Activated naive CD8-positive, alpha-beta T cell (primary cell): ENCODE data around the gene MARCHF9.
A peak's percentile ranks its signal among the peaks of the same experiment; 100 is the strongest.

Experiments used
- H3K27ac Mint-ChIP-seq: one replicate; pipeline ENCODE4 v1.8.0; 2021; ENCODE audit warnings: mixed read lengths
- H3K27me3 Mint-ChIP-seq: one replicate; pipeline ENCODE4 v1.8.0; 2021; ENCODE audit warnings: mixed read lengths
- H3K36me3 Mint-ChIP-seq: one replicate; pipeline ENCODE4 v1.8.0; 2021; ENCODE audit warnings: mixed read lengths
- H3K4me1 Mint-ChIP-seq: one replicate; pipeline ENCODE4 v1.8.0; 2021; ENCODE audit warnings: low read depth, mixed read lengths
- H3K4me3 Mint-ChIP-seq: one replicate; pipeline ENCODE4 v1.8.0; 2021; ENCODE audit warnings: mild to moderate bottlenecking, mixed read lengths
- H3K9me3 Mint-ChIP-seq: one replicate; pipeline ENCODE4 v1.8.0; 2021; ENCODE audit warnings: low read depth, mixed read lengths

MARCHF9 gene

DNA sequence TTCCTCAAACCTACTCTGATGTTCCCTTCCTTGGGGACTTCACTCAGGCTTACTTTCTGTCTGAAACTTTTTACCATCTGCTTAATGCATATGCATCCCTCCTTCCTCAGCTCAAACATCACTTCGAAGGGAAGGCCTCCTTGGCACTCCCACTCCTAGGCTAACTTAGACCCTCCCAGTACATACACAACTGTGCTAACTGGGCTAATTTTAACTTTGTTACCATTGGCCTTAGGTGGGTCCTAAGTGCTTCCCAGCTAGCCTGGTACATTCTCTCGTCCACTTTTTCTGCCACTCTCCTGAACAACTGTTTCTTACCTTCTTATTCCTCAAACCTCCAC is 21.3 kb downstream of the MARCHF9 start:
- no peak overlapping the region for H3K4me3 Mint-ChIP-seq
- peaks cover 23% of the 10 kb centered on the region for H3K4me1 Mint-ChIP-seq
- H3K27ac Mint-ChIP-seq, result no peak overlapping the region
- H3K27me3 Mint-ChIP-seq, result no peaks in the 10 kb centered on the region
- H3K9me3 Mint-ChIP-seq, result no peaks in the 10 kb centered on the region
- peaks cover 2% of the 10 kb centered on the region for H3K36me3 Mint-ChIP-seq

DNA sequence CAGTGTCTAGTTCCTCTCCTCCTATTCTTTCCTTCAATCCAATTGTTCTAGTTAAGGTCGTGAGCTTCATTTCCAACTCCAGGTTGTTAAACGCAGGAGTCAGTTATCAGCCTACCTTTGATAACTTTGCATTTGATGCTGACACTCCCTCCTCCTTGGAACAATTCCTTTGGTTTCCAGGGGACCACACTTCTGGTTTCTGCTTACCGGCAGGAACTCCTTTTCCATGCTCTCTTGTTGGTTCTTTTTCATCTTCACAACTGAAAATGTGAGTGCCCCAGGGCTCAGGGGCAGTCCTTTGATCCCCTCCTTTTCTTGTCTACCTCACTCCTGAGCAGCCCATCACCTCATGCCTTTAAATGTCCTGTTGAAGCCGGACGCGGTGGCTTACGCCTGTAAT is 22.5 kb downstream of the MARCHF9 start:
- Mint-ChIP-seq H3K4me3 (no peak overlapping the region), H3K36me3 (peaks cover 2% of the 10 kb centered on the region), H3K27ac (no peak overlapping the region)

DNA sequence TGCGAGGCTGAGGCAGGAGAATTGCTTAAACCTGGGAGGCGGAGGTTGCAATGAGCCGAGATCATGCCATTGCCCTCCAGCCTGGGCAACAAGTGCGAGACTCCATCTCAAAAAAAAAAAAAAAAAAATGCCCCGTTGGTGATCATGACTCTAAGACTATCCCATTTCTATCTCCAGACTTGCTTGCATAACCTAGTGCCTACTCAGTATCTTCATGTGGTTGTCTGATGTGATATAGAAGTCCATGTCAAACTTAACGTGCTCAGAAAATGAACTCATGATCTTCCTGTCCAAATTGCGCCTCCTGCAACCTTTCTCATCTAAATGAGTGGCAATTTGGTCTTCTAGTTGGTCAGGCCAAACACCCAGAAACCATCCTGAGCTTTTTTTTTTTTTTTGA is 23.0 kb downstream of the MARCHF9 start:
- no peak overlapping the region for H3K27ac Mint-ChIP-seq
- peaks cover 2% of the 10 kb centered on the region for H3K36me3 Mint-ChIP-seq
- peaks cover 33% of the 10 kb centered on the region for H3K4me1 Mint-ChIP-seq
- H3K4me3 Mint-ChIP-seq, result no peak overlapping the region
- H3K9me3 Mint-ChIP-seq, result no peaks in the 10 kb centered on the region
- H3K27me3 Mint-ChIP-seq, result no peaks in the 10 kb centered on the region

More for the DNA sequence above, 22.5 kb downstream of the MARCHF9 start:
- Mint-ChIP-seq H3K27me3 (no peaks in the 10 kb centered on the region), H3K4me1 (peaks cover 29% of the 10 kb centered on the region), H3K9me3 (no peaks in the 10 kb centered on the region)

DNA sequence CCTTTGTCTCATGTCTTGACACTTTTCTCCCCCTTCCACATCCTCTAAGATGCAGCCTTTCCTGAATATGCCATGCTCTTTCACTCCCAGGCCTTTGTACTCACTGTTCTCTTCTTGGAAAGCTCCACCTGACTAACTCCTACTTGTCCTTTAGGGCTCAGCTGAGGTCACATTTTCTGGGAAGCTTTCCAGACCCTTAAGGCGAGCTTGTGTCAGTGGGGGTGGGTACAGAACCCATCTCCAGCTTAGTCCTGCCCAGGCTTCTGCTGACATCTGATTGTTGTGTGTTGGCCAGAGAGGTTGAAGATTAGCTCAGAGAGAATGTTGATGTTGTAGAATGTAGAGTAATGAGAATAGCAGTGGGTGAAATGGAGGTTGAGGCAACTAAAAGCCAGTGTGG is 24.8 kb downstream of the MARCHF9 start:
- H3K4me3 Mint-ChIP-seq, result no peak overlapping the region
- no peaks in the 10 kb centered on the region for H3K27me3 Mint-ChIP-seq
- no peak overlapping the region for H3K27ac Mint-ChIP-seq
- H3K9me3 Mint-ChIP-seq, result no peaks in the 10 kb centered on the region
- H3K4me1 Mint-ChIP-seq, result peaks cover 37% of the 10 kb centered on the region
- peaks cover 4% of the 10 kb centered on the region for H3K36me3 Mint-ChIP-seq

- no peaks in the 10 kb centered on the region for H3K27me3 Mint-ChIP-seq
- peaks cover 37% of the 10 kb centered on the region for H3K4me1 Mint-ChIP-seq
- no peak overlapping the region for H3K4me3 Mint-ChIP-seq
- H3K36me3 Mint-ChIP-seq, result peaks cover 4% of the 10 kb centered on the region
- peak overlapping the region; percentile 64 for H3K27ac Mint-ChIP-seq
- H3K9me3 Mint-ChIP-seq, result no peaks in the 10 kb centered on the region
Measured at GRCh38 chr12:57780284-57780897, 25.5 kb downstream of the MARCHF9 start.

DNA sequence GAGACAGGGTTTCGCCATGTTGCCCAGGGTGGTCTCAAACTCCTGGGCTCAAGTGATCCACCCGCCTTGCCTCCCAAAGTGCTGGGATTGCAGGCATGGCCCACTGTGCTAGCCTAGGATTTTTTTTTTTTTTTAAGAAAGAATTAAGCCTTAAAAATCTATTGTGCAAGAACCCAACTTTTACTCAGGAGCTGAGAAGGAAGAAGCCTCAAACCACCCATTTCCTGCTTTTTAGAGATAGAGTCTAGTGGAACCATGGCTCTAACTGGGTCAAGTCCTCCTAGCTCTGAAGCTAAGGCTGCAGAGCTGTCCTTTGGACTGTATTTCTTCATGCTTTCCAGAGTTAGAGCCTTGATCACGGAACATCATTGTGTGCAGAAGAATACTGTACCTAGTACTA is 26.3 kb downstream of the MARCHF9 start:
- H3K27ac Mint-ChIP-seq, result peak overlapping the region; percentile 99
- H3K9me3 Mint-ChIP-seq, result no peaks in the 10 kb centered on the region
- peaks cover 4% of the 10 kb centered on the region for H3K36me3 Mint-ChIP-seq
- peaks cover 38% of the 10 kb centered on the region for H3K4me1 Mint-ChIP-seq
- H3K4me3 Mint-ChIP-seq, result no peak overlapping the region
- H3K27me3 Mint-ChIP-seq, result no peaks in the 10 kb centered on the region

DNA sequence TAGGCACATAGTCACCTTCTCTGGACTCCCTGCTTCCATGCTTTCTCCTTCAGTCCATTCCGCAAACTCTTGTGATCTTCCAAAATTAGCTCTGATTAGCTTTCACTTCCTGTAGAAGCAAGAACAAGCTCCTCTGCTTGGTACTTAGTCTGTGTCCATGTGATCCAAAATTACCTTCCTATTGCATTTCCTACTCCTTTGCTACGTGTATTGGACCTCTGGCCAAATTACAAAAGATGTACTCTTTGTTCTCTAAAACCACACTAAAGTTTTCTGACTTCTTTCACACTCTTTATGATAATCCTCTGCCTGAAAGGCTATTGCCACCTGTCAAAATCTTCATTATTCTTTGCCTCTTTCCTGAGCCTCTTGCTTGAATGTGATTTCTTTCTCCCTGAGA is 26.9 kb downstream of the MARCHF9 start:
- Mint-ChIP-seq H3K27me3 (no peaks in the 10 kb centered on the region), H3K9me3 (no peaks in the 10 kb centered on the region), H3K4me3 (peak overlapping the region; percentile 99), H3K4me1 (peaks cover 38% of the 10 kb centered on the region), H3K36me3 (peaks cover 4% of the 10 kb centered on the region), H3K27ac (peak overlapping the region; percentile 99)

DNA sequence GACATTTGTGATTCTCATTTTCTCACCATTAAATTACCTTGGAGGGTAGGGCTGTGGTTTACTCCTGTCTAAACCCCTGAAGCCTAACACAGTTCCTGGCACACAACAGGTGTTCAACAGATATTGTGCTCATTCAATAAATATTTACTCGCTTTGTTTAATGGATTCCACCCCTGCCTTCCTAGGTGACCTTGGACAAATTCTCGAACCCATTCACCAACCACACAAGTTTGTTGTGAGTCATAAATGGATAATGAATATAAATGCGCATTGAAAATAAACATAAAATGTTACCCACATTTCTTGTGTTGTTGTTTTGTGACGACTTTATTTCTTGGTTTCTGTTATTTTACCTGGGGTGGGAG is 27.3 kb downstream of the MARCHF9 start:
- Mint-ChIP-seq H3K36me3 (peaks cover 4% of the 10 kb centered on the region), H3K4me3 (peak overlapping the region; percentile 99)

DNA sequence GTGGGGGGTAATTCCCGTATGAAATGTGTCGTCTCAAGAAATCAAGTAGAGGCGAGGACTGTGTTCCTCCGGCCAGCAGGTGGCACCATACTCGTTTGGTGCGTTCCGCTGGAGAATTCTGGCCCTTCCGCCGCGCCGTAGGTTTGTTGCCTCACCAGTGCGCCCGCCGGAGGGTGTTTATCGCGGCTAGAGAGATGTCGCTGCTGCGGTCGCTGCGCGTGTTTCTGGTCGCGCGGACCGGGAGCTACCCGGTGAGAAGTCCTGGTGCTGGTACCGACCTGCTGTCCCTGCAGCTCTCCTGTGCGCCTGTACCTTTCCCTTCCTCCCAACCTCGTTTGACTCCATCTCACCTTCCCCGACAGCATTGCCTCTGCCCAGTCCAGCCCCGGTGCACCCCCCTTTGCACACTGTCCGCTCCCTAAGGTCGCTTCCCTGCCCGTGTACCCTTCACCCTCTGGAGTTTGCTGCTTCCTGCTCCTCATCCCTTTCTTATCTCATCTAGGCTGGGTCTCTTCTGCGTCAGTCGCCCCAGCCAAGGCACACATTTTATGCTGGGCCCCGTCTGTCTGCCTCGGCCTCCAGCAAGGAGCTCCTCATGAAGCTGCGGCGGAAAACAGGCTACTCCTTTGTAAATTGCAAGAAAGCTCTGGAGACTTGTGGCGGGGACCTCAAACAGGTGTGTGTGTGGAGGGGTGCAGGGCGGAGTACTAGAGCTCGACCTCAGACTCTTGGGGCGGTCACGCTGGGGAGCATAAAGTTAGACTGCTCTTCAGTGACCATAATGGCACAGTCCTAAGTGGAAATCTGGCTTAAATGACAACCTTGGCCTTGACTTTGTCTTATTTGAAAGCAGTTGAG is 27.9 kb downstream of the MARCHF9 start, which contains the start of gene TSFM:
Gene TSFM, plus strand, starts transcription at position 180 of the 858 bp plus-strand sequence. Its CDS starts 15 bp downstream, at position 195.
- peaks cover 38% of the 10 kb centered on the region for H3K4me1 Mint-ChIP-seq

More for the DNA sequence above, 27.3 kb downstream of the MARCHF9 start:
- peak overlapping the region; percentile 99 for H3K27ac Mint-ChIP-seq
- no peaks in the 10 kb centered on the region for H3K27me3 Mint-ChIP-seq
- no peaks in the 10 kb centered on the region for H3K9me3 Mint-ChIP-seq
- peaks cover 38% of the 10 kb centered on the region for H3K4me1 Mint-ChIP-seq

GRCh38 chr12:57783466-57783801 is 28.5 kb downstream of the MARCHF9 start:
- H3K27ac Mint-ChIP-seq, result peak overlapping the region; percentile 99
- H3K9me3 Mint-ChIP-seq, result no peaks in the 10 kb centered on the region
- H3K27me3 Mint-ChIP-seq, result no peaks in the 10 kb centered on the region
- H3K4me1 Mint-ChIP-seq, result peaks cover 38% of the 10 kb centered on the region
- H3K4me3 Mint-ChIP-seq, result peak overlapping the region; percentile 99
- H3K36me3 Mint-ChIP-seq, result peaks cover 2% of the 10 kb centered on the region

More for the DNA sequence above, 27.9 kb downstream of the MARCHF9 start, which contains the start of gene TSFM:
- peaks cover 4% of the 10 kb centered on the region for H3K36me3 Mint-ChIP-seq
- no peaks in the 10 kb centered on the region for H3K9me3 Mint-ChIP-seq
- H3K4me3 Mint-ChIP-seq, result peak within 1 kb of the TSS; percentile 99
- H3K27me3 Mint-ChIP-seq, result no peaks in the 10 kb centered on the region
- peak within 1 kb of the TSS; percentile 99 for H3K27ac Mint-ChIP-seq

DNA sequence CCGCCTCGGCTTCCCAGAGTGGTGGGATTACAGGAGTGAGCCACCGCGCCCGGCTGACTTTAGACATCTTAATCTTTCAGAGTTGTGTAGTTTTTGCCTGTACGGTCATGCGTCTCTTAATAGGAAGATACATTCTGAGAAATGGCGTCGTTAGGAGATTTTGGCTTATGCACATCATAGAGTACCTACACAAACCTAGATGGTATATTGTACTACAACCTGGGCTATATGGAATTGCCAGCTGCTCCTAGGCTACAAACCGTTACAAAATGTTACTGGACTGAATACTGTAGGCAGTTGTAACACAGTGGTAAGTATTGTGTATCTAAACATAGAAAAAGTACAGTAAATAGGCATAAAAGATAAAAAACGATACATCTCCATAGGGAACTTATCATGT is 29.0 kb downstream of the MARCHF9 start:
- Mint-ChIP-seq H3K4me1 (peaks cover 40% of the 10 kb centered on the region), H3K9me3 (no peaks in the 10 kb centered on the region), H3K4me3 (peak overlapping the region; percentile 80), H3K36me3 (peaks cover 2% of the 10 kb centered on the region), H3K27ac (peak overlapping the region; percentile 72), H3K27me3 (no peaks in the 10 kb centered on the region)

DNA sequence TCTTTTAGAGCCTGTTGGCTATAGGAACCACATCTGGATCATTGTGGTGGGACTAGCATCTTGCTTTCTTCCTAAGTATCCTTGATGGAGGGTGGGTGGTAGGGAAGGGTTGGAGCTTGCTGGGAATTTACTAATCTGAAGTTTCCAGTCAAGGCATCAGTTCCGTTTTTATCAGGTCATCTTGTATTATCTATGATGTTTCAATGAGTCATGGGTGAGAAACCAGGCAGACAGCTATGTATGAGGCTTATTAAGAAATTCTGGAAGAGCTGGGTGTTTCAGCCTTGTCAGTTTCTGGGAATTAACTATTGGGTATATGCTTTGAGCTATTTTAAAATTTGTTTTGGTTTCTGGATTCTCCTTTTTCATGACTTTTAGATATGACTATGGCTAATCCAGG is 39.0 kb downstream of the MARCHF9 start:
- Mint-ChIP-seq H3K4me1 (peaks cover 12% of the 10 kb centered on the region), H3K9me3 (no peaks in the 10 kb centered on the region), H3K4me3 (no peak overlapping the region), H3K36me3 (peaks cover 5% of the 10 kb centered on the region), H3K27ac (peak overlapping the region; percentile 64), H3K27me3 (no peaks in the 10 kb centered on the region)

- H3K36me3 Mint-ChIP-seq, result peaks cover 5% of the 10 kb centered on the region
- H3K9me3 Mint-ChIP-seq, result no peaks in the 10 kb centered on the region
- H3K4me3 Mint-ChIP-seq, result no peak overlapping the region
- no peak overlapping the region for H3K27ac Mint-ChIP-seq
- no peaks in the 10 kb centered on the region for H3K27me3 Mint-ChIP-seq
- H3K4me1 Mint-ChIP-seq, result peaks cover 12% of the 10 kb centered on the region
Measured at GRCh38 chr12:57795354-57795753, 40.5 kb downstream of the MARCHF9 start.

DNA sequence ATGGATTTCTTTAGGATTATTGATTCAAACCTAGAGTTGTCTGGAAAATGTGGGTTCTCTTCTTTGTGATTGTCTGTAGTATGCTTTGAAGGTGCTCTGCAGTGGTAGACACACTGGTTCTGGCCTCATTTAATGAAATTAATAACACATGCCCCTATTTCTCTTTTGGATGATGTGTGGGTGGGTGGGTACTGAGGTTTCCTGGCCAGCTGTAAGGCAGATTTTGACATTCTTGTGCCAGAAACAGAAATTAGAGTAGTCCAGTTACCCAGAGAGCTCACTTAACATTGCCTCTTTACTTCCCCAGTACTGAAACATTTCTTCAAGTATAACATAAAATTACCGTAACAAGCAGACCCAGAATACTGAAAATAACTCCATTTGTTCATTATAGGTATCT is 42.1 kb downstream of the MARCHF9 start:
- H3K27me3 Mint-ChIP-seq, result no peaks in the 10 kb centered on the region
- no peak overlapping the region for H3K27ac Mint-ChIP-seq
- H3K4me3 Mint-ChIP-seq, result no peak overlapping the region
- H3K36me3 Mint-ChIP-seq, result peaks cover 5% of the 10 kb centered on the region
- peaks cover 11% of the 10 kb centered on the region for H3K4me1 Mint-ChIP-seq
- H3K9me3 Mint-ChIP-seq, result no peaks in the 10 kb centered on the region

DNA sequence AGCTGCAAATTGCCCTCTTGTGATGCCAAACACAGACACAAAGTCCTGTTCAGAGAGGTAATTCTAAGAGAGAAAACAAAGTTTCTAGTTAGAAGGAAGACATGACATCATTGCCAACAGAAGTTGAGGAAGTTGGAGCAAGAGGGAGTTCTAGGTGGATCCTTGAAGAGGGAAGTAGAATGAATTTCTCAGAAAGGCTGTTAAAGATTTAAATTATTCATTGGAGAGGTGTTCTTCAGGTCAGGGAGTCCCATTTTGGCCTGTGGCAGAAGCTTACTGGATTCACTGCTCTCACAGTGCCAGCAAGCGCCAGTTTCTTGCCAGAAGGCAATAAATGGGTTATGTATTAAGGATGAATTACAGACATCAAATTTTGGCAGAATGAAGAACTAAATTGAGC is 43.0 kb downstream of the MARCHF9 start:
- H3K4me1 Mint-ChIP-seq, result peaks cover 11% of the 10 kb centered on the region
- no peak overlapping the region for H3K4me3 Mint-ChIP-seq
- H3K27ac Mint-ChIP-seq, result no peak overlapping the region
- H3K36me3 Mint-ChIP-seq, result peaks cover 6% of the 10 kb centered on the region
- no peaks in the 10 kb centered on the region for H3K9me3 Mint-ChIP-seq
- no peaks in the 10 kb centered on the region for H3K27me3 Mint-ChIP-seq
